ENCODE measurements around the gene CHMP6. TPM values are rescaled to one million over a fixed set of nuclear protein-coding genes. Genes with fewer than 3 reads are reported as not detected.

The CHMP6 gene
- polyA plus RNA-seq, 1 experiment, result 27.3 TPM

GRCh38 chr17:81049372-81049911 lies 57.8 kb downstream of the CHMP6 start:
- DNase-seq (ENCODE audit: low read depth, low spot score), result no peak
- CTCF ChIA-PET, result interaction anchor here (1.2 kb wide), 1 partner anchor 48 kb away, joined by 3 read pairs; no protein-coding TSS in a partner anchor
- H3K27ac ChIP-seq (ENCODE audit: low read depth, low read length), result no peak overlapping the region
- no peaks in the 10 kb centered on the region for H3K27me3 ChIP-seq (ENCODE audit: control insufficient read depth, insufficient read depth, low read length)
- POLR2A ChIA-PET, result no interaction called here
- TF ChIP-seq CTCF (IDR thresholded peaks at IDR 0.05; ENCODE audit: low read depth, low read length), result no peak
- H3K9me3 ChIP-seq (ENCODE audit: control insufficient read depth, insufficient read depth, low read length), result no peaks in the 10 kb centered on the region; the same call in 1 of the 2 replicates
- H3K4me3 ChIP-seq (ENCODE audit: low read depth, low read length), result no peak overlapping the region

Other genes starting within 250 kb of the CHMP6 start
- gene BAIAP2, start 43.3 kb downstream of the CHMP6 start, polyA plus RNA-seq (2011; rRNA removed), result 9.6 and 9.8 TPM in 2 replicates
- not detected in 2 replicates for gene PVALEF, start 173.7 kb downstream of the CHMP6 start, polyA plus RNA-seq (2011; rRNA removed)
- gene AATK, start 174.4 kb downstream of the CHMP6 start, polyA plus RNA-seq (2011; rRNA removed), result 0.16 TPM in 2 replicates
- 2.2 and 3.0 TPM in 2 replicates for gene CEP131, start 231.1 kb downstream of the CHMP6 start, polyA plus RNA-seq (2011; rRNA removed)
- 7.5 and 10.0 TPM in 2 replicates for gene TEPSIN, start 247.2 kb downstream of the CHMP6 start, polyA plus RNA-seq (2011; rRNA removed)
- gene NDUFAF8, start 247.5 kb downstream of the CHMP6 start, polyA plus RNA-seq (2011; rRNA removed), result 133 and 181 TPM in 2 replicates